Muscle of arm (tissue), 12 donors: Measurements from ENCODE around the gene BCAS3. TPM values are rescaled to one million over a fixed set of nuclear protein-coding genes. Genes with fewer than 3 reads are reported as not detected.
A peak's percentile ranks its signal among the peaks of the same experiment; 100 is the strongest.
"Not testable (repeated sequence)": the region's sequence is repeated elsewhere in the genome, so short reads cannot be mapped to it uniquely, and the experiment has no call there.

Experiments
- DNase-seq: peaks from one replicate; pipeline ENCODE4 v3.0.0-alpha.2; 2013
- polyA plus RNA-seq, 12 donors: library from polyadenylated mRNA; unstranded; fragments of 120-200 nt; gene quantifications; one replicate each; pipeline ENCODE4 v1.2.1, GENCODE V29; 2013; ENCODE audit not compliant: insufficient read length in 12 of 12

BCAS3 gene
- polyA plus RNA-seq, 12 donors: 8.1 to 23.8 (median 11.4) TPM; not detected in 1

GRCh38 chr17:61126473-61127249 is 449.0 kb downstream of the BCAS3 start:
- DNase-seq: peak; percentile 49

- DNase-seq: no peak
Observed at GRCh38 chr17:61127960-61128359, 450.3 kb downstream of the BCAS3 start.

GRCh38 chr17:61128661-61129115 is 451.0 kb downstream of the BCAS3 start:
- peak; percentile 51 for DNase-seq

- no peak for DNase-seq
Observed at GRCh38 chr17:61129267-61130254, 451.9 kb downstream of the BCAS3 start.

GRCh38 chr17:61130330-61130729 is 452.7 kb downstream of the BCAS3 start:
- no peak for DNase-seq

- DNase-seq: no peak
Observed at GRCh38 chr17:61131585-61131984, 453.9 kb downstream of the BCAS3 start.

GRCh38 chr17:61132524-61132923 is 454.9 kb downstream of the BCAS3 start:
- no peak for DNase-seq

GRCh38 chr17:61133853-61134252 is 456.2 kb downstream of the BCAS3 start:
- DNase-seq: no peak

- DNase-seq: no peak
Observed at GRCh38 chr17:61134551-61135235, 457.0 kb downstream of the BCAS3 start.

GRCh38 chr17:61135782-61136181 is 458.1 kb downstream of the BCAS3 start:
- no peak for DNase-seq

GRCh38 chr17:61136296-61136695 is 458.6 kb downstream of the BCAS3 start:
- DNase-seq: no peak

GRCh38 chr17:61139219-61139618 is 461.6 kb downstream of the BCAS3 start:
- DNase-seq: no peak

- DNase-seq: no peak
Observed at GRCh38 chr17:61140081-61140786, 462.6 kb downstream of the BCAS3 start.

- DNase-seq: no peak
Observed at GRCh38 chr17:61143026-61143425, 465.4 kb downstream of the BCAS3 start.

GRCh38 chr17:61144137-61144536 is 466.5 kb downstream of the BCAS3 start:
- no peak for DNase-seq

GRCh38 chr17:61144617-61145564 is 467.2 kb downstream of the BCAS3 start:
- no peak for DNase-seq

- not testable (repeated sequence) for DNase-seq
Observed at GRCh38 chr17:61146833-61147232, 469.2 kb downstream of the BCAS3 start.

GRCh38 chr17:61149106-61149825 is 471.6 kb downstream of the BCAS3 start:
- DNase-seq: no peak

GRCh38 chr17:61149862-61150362 is 472.3 kb downstream of the BCAS3 start:
- no peak for DNase-seq
